Ureter (tissue), 1 donor: Measurements from ENCODE around the gene HLCS. TPM values are rescaled to one million over a fixed set of nuclear protein-coding genes. Genes with fewer than 3 reads are reported as not detected.

Experiments
- DNase-seq: peaks from one replicate; pipeline ENCODE4 v3.0.0-alpha.2; 2020; ENCODE audit warnings: low spot score
- total RNA-seq: library from RNA; stranded (reverse); gene quantifications from one replicate; pipeline ENCODE4 v1.2.4, GENCODE V29; 2023
- donor health status: DM: yes; HTN: yes; CAD: no.

The HLCS gene
- total RNA-seq, 1 donor from 2014 or later, result 37.4 TPM

DNA sequence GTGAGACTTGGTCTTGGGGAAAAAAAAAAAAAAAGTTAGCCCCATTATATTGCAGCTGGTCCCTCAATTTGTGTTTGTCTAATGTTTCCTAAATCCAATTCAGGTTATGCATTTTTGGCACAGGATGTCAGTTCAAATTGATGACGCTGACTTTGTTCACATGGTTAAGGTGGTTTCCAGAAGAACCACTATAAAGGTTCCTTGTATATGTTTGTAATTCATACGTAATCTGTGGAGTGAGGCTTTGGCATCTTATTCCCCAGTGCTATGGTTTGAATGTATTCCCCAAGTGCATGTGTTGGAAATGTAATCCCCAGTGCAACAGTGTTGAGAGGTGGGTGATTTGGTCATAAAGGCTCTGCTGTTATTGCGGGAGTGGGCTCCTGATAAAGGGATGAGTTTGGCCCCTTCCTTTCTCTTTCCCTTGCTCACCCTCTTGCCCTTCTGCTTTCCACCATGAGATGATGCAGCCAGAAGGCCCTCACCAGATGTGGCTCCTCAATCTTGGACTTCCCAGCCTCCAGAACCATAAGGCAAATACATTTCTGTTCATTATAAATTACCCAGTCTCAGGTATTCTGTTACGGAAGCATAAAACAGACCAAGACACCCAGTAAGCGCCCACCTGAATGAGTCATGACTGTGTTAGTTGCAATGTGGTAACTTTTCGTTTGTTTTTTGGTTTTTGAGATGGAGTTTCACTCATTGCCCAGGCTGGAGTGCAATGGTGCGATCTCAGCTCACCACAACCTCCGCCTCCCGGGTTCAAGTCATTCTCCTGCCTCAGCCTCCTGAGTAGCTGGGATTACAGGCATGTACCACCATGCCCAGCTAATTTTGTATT lies 19.5 kb upstream of the HLCS start:
- DNase-seq, result no peak

DNA sequence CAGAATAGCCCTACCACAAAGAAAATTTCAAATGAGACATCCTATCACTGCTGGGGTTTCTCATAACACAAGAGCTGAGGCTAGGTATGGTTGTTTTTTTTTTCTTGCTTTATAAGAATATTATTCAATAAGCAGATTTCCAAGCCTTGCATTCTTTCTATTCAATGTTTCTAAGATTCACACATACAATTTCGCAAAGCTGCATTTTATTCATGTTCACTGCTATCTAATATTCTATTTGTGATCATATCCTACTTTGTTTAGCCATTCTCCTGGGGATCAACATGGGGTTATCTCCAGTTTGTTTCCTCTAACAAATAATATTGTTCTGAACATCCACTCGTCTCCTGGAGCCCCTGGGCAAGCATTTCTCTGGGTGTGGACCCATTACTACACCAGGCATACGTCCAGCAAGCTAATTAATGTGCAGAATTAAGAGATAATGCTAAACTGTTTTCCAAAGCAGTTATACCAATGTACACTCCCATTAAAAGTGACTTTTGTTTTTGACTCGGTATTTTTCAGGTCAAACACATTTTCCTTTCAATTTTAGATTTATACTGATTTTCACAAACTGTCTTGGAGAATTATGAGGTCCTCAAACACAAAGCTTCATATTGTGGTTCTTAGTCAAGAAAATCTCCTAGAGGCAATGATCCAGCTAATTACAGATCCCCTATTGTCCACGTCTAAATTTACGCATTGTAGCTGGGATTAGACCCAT lies 15.7 kb upstream of the HLCS start:
- no peak for DNase-seq

DNA sequence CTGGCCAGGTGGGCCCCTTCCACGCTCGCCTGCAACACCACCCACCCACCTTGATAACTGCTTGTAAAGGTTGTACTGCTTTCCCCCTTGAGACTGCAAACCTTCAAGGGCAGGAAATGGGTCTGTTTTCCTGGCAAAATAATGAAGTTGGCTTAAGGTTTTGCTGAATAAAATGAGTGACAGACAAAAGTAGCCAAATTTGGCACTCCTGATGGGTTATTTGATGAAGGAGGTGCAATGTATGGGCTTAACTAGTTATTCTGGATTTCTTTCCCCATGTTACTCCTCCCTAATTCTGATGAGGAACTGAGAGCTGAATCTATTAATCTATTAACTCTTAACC lies 14.6 kb upstream of the HLCS start:
- DNase-seq, result no peak

DNA sequence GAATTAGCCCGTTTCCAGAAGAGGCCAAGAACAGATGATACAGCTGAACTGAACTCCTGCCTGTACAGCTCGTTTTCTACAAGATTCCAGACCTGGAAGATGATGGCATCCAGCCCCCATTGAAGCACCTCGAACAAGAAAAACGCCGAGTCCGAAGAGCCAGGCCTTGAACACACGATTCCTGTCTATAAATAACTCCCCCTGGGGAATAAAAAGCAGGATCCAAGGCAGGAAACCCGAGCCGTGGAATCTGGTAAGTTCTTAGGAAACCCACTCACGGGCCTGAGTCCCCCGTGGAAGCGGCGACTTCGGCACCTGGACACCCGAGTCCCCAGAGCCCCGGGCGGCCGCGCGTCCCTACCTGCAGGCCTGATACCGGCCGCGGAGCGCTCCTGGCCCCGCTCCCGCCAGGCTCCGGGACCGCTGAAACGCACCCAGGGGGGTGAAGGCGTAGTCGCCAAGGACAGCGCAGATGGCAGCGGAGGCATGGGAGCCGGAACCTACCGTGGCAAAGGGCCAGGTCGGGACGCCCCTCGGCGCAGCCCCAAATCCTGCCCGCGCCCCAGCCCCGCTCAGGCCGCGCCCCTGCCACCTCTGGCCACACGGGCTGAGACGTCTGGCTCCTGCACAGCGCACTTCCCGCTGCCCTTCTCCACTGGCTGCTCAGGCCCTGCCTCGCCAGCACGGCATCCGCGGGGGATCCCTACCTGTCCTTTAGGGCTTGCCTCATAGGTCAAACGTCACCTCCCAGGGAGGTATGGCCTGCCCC lies 14.0 kb upstream of the HLCS start:
- no peak for DNase-seq

DNA sequence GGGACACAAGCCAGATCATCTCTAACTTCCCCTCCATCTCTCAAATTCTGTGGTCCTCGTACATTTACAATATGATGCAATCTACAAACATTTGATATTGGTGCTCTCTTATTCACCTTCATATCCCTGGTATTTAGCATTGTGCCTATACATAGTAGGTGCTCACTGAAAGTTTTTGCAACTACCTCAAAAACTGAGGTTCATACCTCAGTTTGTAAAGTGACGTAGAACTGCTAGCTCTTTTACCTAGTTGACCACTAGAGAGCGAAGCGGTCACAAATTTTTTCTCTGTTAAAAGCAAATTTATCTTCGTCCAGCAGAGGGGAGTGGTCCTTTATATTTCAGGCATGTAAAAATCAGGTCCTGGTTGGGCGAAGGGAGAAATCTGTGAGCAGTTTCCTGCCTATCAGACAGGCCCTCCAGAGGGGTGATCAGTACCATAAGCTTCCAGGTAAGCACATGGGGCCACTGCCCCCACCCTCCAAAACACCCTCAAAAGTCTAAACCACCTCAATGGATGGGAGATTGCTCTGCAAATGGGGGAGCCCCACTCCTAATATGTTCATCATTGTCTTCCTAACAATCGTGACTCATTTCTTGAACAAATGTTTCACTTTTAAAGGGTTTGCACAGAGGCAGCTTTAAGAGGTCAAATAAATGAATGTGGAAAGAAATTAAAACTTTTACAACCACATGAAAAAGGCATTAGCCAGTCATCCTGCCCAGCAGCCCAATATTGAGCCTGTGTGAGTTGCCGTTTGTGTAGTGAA lies 10.6 kb upstream of the HLCS start:
- no peak for DNase-seq

DNA sequence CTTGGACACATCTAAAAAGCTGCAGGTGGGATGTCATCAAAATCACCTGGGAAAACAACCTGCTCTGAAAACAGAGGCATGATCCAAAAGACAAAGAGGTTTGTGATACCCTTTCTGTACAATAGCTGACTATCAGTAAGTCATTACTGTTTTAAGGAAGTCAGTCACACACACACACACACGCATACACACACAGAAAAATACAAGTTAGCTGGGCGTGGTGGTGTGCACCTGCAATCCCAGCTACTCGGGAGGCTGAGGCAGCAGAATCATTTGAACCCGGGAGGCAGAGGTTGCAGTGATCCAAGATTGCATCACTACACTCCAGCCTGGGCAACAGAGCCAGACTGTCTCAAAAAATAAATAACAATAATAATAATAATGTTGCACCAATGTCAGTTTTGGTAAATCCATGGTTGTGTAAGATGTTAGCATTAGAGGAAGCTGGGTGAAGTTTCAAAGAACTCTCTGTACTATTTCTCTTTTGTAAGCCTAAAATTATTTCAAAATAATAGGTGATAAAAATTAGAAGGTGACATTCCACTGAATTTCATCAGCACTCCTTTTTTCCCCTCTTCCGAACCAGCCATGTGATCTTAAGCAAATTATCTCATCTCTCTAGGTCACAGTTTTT lies 9.9 kb upstream of the HLCS start:
- DNase-seq, result no peak

DNA sequence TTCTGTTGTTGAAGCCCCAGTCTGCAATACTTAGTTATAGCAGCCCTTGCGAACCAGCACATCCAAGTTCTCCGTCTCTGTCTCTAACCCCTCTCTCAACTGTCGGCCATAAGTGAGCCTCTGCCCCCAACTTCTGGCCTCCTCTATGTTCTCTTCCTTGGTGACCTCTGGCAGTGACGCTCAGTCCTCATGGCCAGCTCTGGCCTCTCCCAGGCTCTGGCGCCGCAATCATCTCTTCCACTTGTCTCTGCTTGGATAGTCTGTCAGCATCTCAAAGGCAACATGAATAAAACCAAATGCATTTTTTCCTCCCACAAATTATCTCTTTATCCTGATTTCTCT lies 8.4 kb upstream of the HLCS start:
- no peak for DNase-seq

DNA sequence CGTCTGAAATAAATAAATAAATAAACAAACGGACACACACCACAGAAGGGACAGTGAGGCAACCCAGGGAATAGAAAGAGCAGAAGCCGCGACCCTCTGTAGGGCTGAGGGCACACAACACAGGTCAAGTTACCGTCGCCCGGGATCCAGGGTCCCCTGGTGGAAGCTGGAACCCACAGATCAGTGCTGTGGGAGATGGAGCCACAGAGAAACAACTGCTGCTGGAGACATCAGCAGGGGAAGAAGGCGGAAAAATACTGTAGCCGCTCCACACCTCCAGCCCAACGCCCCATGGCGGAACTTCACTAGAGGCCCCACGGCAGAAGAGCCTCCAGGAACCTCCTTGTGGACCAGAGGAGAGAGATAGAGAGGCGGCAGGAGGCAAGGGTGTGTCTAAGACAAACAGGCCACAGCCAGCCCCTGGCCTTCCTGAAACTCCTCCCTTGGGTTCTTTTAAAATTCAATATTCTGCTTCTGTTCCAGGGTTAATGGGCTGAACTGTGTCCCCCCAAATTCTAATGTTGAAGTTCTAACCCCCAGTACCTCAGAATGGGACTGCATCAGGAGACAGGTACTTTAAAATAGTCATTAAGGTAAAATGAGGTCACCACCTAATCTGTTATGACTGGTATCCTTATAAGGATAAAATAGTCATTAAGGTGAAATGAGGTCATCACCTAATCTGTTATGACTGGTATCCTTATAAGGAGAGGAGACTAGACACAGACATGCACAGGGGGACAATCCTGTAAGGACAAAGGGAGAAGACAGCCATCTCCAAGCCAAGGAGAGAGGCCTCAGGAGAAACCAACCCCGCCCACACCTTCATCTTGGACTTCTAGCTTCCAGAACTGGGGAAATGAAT lies 7.7 kb upstream of the HLCS start:
- DNase-seq, result no peak

DNA sequence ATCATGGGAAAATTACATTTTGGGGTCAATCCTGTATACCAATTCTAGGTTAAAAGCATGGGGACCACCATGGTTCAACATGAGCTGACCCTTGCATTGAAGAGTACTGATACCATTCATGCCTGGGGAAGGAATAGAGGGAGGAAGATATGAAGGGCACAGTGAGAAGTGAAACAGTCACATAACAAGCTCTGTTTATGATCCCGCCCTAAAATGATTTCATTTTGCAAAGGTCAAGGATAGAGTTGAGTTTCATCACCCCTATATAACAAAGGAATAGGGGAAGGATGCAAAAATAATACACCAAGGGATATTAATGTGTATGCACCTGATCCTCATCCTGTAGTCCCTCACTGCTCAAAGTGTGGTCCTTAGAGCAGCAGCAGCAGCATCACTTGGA lies 2.5 kb upstream of the HLCS start:
- DNase-seq, result no peak

DNA sequence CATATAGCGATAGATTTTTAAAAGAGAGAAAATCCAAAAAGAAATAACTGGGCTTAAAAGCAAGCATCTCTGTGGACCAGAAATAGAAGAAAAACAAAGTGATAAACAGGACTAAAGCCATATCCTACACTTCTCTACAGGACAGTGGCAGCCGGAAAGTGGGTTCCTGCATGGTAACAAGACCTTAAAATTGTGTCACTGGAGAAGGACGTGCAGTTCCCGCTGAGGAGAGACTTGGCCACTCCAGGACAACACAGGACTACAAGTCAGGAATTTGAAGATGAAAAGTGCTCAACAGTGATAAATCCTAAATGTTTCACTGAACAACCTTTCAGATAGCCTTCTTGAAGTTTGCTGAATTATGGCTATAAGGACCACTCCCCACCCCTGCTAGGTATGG lies 1.9 kb upstream of the HLCS start:
- DNase-seq, result no peak

DNA sequence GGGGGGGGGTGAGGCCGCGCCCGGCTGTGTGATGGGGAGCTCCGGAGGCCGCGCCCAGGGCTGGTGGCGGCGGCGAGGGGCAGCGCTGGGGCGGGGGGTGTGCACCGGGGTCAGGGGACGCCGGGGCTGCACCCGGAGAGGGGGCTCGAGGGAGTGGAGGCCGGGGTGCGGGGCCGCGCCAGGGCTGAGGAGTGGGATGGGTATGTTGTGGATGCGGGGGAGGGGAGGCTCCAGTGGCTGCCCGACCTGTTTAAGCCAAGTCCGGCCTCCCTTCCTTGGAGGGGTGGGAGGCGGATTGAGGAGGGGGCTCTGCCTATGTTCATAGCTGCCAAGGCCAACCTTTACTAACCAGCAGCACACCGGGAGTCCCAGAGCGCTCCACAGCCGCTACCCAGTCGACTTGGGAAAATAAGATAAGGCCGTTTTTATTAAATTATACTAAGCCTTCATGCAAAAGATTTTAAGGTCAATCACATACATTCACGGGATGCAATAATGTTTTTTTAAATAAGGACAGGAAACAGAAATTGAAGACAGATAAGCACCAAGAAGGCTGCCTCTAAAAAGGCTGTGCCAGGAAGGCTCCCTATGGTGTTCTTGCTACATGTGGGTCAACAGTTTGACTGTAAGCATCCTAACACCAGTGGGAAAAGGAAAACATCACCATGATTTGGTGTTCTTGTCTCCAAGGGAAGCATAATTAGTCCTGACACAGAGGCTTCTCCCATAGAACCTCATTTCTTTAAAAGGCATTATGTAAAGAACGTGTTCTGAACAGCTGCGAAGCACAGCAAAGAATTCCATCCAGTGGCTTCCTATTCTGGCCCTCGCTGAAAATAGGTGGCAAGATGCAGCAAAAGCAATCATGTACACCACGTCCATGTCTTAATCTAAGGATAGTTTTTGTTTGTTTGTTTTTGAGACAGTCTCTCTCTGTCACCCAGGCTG lies 626 bp upstream of the HLCS start:
- DNase-seq, result no peak

DNA sequence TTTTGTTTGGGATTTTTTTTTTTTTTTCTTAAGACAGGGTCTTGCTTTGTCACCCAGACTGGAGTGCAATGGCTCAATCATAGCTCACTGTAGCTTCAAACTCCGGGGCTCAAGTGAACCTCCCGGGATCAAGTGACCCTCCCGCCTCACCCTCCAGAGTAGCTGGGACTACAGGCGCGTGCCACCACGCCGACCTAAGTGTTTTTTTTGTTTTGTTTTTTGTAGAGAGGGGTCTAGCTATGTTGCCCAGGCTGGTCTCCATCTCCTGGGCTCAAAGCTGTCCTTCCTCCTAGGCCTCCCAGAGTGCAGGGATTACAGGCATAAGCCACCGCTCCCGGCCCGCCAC lies 776 bp downstream of the HLCS start:
- no peak for DNase-seq

DNA sequence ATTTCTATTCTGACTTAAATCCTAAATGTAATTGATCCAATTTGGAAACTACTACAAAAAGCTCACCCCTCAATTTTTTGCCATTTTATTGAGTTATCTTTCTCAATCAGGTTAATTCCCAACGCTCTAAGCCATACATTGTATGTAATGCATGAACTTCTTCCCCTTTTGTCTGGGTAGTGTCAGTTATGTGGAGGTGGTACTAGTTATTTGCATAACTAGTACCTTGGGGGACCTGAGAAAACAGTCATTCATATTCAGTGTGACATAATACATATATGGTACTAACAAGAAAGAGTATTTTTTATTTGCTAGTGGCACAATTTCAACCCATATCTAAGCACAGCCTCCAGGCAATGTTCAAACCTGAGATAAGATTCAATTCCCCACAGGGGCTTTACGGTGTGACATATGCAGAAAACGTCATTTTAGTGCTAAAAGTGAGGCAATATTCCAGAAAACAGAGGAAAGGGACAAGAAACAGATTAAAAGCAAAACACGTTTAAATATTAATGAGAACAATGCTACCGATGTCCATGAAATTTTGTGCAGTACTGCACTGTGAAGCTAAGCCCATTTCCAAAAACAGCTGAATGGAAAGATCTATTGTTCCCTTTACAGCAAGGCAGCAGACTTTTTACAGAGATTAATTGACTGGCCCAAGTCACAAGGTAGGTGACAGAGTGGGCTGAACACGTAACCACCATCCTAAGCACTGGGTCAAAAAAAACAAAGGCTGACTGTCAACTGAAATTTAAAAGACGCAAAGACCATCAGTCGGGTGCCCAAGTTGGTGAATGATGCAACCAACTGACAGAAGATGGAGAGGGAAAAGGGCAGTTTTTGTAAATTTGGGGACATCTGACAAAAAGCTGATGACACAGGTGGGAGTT lies 1.4 kb downstream of the HLCS start:
- DNase-seq, result no peak

DNA sequence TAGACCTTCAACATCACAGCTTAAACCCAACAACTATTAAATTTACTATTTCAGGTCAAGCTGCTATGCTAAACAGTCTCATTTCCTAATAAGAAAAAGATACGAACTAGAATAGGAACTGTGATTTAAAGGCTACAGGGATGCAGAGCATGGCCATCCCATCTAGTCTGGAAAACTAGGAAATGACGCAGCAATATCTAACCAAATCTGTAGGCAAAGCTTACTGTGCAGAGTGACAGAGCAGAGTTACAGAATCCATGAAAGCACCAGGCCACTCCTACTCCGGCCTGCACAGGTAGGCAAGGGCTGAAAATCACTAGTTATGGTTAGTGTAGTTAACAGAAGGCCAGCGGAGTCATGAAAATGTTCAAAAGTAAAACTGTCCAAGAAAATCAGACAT lies 2.1 kb downstream of the HLCS start:
- DNase-seq, result no peak

DNA sequence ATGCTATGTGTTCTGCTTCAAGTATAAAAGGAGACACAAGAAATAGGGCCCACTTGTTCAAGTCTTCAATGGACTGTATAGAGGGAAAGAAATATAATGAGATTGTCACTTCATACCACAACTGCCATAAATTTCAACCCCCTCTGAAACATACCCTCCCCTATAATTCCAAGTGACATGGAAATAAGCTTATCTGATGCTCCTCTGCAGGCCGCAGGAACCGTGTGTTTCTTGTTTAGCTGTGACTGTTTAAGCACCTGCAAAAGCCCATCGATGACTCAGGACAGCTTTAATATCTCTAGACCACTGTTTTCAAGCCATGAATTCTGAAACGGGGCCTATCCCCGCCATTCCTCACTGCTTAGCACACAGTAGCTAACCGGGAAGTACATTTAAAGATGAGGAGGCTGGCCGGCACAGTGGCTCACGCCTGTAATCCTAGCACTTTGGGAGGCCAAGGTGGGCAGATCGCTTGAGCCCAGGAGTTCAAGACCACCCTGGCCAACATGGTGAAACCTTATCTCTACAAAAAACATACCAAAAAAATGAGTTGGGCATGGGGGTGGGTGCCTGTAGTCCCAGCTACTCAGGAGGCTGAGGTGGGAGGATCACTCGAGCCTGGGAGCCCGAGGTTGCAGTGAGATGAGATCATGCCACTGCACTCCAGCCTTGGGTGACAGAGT lies 4.2 kb downstream of the HLCS start:
- DNase-seq, result no peak

DNA sequence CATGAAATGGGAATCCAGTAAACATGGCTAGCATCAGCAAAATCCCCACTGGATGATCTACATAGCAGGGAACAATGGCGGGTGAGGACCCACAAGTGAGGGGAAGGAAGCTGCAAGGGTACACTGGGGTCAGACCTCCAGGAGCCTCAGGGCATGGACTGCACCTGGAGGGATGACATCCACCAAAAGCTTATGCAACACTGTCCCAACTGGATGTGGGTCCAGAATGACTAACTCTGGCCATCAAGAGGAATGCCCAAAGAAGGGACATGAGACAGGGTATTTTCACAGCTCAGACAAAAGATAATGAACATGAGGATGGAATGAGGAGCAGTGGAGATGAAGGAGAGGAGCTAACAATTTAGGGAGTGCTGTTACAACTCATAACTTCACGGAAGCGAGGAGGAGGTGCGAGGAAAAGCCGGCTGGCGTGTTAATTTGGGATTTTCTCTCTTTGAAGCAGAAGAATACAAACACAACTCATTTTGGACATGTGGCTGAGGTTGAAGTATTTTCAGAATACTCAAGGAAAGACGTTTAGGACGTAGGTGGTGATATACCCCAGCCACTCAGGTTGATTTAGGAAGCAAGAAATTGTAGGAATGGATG lies 5.7 kb downstream of the HLCS start:
- no peak for DNase-seq

DNA sequence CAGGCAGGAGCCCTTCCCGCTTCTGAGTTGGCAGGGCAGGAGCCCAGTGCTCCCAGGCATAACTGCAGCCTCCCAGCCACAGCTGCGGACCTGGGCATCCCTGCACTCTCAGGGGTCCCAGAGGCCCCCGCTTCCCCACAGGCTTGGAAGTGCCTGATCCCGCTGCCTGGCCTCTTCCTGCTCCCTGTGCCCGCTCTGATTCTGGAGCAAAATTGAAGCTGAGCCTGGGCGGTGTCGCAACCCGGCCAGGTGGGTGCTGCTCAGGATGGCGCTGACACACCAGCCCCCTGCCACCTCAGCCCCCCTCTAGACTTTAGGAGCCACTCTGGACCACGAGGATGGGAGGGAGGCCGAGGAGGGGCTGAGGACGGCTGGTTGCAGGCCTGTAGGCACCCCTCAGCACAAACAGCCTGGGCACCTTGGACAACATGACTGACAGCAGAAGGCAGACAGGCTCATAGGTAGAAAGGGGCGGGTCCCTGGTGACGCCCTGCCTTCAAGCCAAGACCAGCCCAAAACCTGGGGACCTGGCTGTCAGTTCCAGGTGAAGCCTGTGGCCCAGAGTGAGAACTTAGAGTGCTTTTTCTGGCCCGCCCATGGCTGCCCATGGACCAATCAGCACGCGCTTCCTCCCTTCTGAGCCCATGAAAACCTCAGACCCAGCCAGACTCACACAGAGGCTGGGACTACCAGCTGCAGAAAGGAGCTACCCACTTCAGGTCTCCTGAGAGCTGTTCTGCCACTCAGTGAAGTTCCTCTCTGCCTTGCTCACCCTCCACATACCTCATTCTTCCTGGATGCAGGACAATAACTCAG lies 7.2 kb downstream of the HLCS start:
- no peak for DNase-seq
